Urinary bladder (tissue), 4 donors: ENCODE data around the gene PDE2A. TPM values are rescaled to one million over a fixed set of nuclear protein-coding genes. Genes with fewer than 3 reads are reported as not detected.

Source experiments
- DNase-seq: peaks from one replicate; pipeline ENCODE4 v3.0.0-alpha.2; 2015; ENCODE audit errors: extremely low spot score
- H3K27ac ChIP-seq: one replicate; pipeline ENCODE4 v1.5.1; 2013; ENCODE audit warnings: low read depth, mild to moderate bottlenecking, moderate library complexity
- H3K36me3 ChIP-seq: one replicate; pipeline ENCODE4 v1.6.1; 2013; ENCODE audit warnings: mild to moderate bottlenecking, moderate library complexity; ENCODE audit not compliant: insufficient read depth
- H3K4me1 ChIP-seq: one replicate; pipeline ENCODE4 v1.6.1; 2013; ENCODE audit warnings: mild to moderate bottlenecking, moderate library complexity; ENCODE audit not compliant: insufficient read depth
- H3K4me3 ChIP-seq: one replicate; pipeline ENCODE4 v1.5.1; 2013; ENCODE audit warnings: low read depth, low read length
- WGBS: extraction: QIAGEN DNeasy Blood & Tissue Kit; methylation state at CpG from one replicate; pipeline ENCODE4 v1.1.7; 2013; 5-methylcytosine and 5-hydroxymethylcytosine counted together
- polyA plus RNA-seq: library from polyadenylated mRNA; stranded (reverse); fragments of 200-250 nt; gene quantifications from one replicate; pipeline ENCODE4 v1.2.3, GENCODE V29; 2013
- total RNA-seq: library from RNA; depleted of rRNA; stranded (reverse); fragments of >200 nt; gene quantifications from one replicate; pipeline ENCODE4 v1.2.3, GENCODE V29; 2014
- donor health status: healthy with polysubstance abuse.
- donor health status: healthy.

Gene PDE2A
- total and polyA plus RNA-seq, 2 donors: 18.6 to 56.1 TPM

DNA sequence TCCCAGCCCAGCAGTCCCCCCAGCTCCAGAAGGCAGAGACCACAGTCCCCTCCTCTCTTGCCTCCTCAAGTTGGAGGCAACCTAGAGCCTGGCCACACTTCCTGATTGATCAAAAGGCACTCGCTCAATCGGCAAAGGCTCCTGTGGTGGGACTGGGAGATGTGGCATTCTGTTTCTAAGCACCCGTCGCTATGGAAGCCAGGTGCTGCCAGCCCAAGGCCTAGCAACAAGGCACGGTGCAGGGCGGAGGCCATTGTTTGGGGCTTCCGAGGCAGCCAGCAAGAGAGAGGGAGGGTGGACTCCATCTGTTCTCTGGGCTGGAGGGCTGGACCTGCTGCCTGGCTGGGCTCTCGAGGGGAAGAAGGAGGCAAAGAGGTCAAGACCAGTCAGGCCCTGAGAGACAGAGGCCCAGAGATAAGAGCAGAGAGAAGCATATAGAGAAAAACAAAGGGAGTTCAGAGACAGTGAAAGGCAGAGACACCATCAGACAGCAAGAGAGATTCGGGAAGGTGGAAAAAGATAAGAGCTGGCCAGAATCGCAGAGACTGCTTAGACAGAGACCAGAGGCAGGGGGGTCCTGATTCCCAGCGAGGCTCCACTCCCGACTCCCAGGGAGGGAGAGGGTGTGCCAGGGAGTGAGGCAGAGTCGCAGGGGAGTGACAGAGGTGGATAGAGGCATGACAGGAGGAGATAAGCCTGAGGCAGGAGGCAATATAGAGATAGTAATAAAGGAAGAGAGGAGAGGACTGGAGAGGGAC lies 21.2 kb downstream of the PDE2A start:
- Histone ChIP-seq H3K36me3 (no peaks in the 10 kb centered on the region), H3K27ac (no peak overlapping the region), H3K4me3 (no peak overlapping the region), H3K4me1 (no peaks in the 10 kb centered on the region)
- no peak for DNase-seq
- WGBS: 54% methylated on average over 13 of the region's 13 CpGs

DNA sequence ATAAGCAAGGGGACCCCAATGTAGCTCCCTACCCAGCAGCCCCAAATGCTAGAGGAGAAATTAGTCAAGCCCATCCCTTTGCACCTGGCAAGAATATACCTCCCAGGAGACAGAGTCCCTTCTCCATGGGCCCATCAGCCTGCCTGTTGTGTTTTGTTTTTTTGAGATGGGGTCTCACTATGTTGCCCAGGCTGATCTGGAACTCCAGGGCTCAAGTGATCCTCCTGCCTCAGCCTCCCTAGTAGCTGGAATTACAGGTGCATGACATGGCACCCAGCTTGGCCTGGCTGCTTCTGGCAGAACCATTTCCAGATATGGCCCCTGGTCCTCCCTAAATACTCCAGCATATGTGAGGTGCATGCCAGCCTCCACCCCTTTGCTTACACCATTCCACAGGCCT lies 22.1 kb downstream of the PDE2A start:
- Histone ChIP-seq H3K4me3 (no peak overlapping the region), H3K27ac (no peak overlapping the region), H3K36me3 (no peaks in the 10 kb centered on the region), H3K4me1 (no peaks in the 10 kb centered on the region)
- DNase-seq: no peak

DNA sequence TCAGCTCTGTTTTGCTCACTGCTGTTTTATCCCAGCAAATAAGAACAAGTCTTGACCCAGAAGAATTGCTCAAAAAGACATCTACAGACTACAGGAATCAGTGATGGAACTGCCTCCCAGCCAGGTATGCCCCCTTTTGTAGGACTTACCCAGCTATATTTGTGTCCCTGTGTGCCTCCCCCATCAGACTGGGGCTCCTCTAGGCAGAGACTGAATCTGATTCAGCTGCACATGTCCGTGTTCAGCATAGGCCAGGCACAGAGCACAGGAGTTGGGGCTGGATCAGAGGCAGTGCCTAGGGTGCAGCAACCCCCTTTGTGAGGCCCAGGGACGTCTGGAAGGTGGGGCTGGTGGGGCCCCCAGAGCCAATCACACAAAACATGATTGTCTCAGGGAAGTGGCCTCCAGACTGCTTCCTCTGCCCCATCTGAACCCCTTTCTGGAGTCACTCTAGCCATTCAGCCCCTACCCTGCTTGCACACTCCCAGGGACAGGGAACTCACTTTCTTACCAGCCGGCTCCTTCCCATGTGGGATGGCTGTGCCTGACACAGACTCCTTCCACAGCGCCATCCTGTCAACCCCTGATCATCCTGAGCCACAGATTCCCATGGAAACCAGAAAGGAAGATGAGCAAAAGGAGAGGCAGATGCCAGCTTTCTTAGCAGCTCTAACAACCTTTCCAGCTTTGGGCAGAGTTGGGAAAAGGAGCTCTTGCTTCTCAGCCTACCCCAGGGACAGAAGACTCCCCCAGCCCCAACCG lies 24.8 kb downstream of the PDE2A start:
- Histone ChIP-seq H3K27ac (no peak overlapping the region), H3K4me1 (no peaks in the 10 kb centered on the region), H3K4me3 (no peak overlapping the region), H3K36me3 (no peaks in the 10 kb centered on the region)
- 73% methylated on average over 5 of the region's 5 CpGs for WGBS
- no peak for DNase-seq

DNA sequence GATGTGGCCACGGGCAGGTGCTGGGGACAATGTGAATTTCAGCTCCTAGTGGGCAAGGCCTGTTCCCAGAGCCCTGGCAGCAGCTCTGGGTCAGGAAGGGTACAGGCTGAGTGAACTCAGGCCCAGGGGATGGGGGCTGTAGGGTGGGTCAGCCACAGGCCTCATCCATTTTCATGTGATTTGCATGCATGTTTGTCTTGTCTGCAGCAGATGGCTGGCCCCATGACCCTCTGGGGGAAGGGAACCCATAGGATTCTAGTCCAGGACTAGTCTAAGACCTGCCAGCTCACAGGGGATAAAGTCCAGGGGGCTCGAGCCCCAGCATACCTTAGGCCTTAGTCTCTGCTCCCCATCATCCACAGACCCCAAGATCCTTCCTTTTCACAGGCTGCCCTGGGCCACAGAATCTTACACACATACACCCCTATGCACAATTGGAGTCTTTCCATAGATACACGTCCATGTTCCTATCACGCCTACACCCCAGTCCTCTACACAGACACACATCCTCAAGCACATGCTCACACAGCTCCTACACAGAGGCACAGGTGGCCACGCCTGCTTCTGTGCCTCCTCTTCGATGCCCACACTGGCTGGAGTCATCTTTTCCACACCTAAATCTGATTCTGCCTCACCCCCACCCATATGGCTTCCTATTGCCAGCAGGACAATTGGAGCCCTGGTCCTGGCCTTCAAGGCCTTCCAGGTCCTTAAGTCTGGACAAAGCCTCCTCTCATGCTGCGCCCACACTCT lies 25.7 kb downstream of the PDE2A start:
- no peak for DNase-seq
- no peaks in the 10 kb centered on the region for H3K36me3 ChIP-seq
- no peak overlapping the region for H3K27ac ChIP-seq
- no peaks in the 10 kb centered on the region for H3K4me1 ChIP-seq
- H3K4me3 ChIP-seq: no peak overlapping the region
- WGBS: 90% methylated on average over 7 of the region's 7 CpGs

DNA sequence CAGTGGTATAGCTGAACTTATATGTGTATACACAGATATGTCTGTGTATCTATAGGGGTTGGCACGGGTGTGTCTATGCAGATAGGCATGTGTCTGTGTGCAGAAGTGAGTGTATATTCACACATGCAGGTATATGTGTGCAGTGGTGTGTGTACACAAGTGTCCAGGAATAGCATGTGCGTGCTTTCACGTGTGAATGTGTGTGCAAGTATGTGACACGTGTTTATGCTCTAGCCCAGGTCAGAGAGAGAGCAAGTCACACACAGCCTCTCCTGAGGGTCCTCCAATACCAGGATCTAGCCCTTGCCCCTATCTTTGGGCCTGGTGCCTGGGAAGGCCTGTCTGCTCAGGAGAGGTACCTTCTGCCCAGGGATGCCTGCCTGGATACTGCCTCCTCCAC lies 26.3 kb downstream of the PDE2A start:
- H3K4me1 ChIP-seq: no peaks in the 10 kb centered on the region
- DNase-seq: no peak
- WGBS: 86% methylated on average over 4 of the region's 4 CpGs

DNA sequence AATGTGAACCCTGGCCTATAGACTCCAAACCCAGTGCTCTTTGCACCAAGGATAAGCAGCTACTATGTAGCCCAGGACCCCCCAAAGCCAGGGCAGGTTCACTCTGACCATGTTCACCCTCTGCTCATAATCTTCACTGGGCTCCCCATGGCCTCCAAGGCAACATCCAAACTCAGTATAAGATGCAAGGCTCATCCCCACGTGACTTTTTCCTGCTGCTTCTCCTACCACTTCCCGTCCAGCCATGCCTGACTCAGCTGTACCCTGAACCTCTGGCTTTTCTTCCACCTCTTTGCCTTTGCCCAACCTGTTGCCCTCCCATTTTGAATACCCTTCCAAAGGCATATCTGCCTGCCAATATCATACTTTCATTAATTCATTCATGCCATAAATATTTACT lies 27.8 kb downstream of the PDE2A start:
- Histone ChIP-seq H3K4me1 (no peaks in the 10 kb centered on the region), H3K36me3 (no peaks in the 10 kb centered on the region), H3K4me3 (no peak overlapping the region), H3K27ac (no peak overlapping the region)
- no peak for DNase-seq
- WGBS: 74% methylated on average over 2 of the region's 2 CpGs

More for the DNA sequence above, 26.3 kb downstream of the PDE2A start:
- H3K36me3 ChIP-seq: no peaks in the 10 kb centered on the region
- no peak overlapping the region for H3K4me3 ChIP-seq
- no peak overlapping the region for H3K27ac ChIP-seq

DNA sequence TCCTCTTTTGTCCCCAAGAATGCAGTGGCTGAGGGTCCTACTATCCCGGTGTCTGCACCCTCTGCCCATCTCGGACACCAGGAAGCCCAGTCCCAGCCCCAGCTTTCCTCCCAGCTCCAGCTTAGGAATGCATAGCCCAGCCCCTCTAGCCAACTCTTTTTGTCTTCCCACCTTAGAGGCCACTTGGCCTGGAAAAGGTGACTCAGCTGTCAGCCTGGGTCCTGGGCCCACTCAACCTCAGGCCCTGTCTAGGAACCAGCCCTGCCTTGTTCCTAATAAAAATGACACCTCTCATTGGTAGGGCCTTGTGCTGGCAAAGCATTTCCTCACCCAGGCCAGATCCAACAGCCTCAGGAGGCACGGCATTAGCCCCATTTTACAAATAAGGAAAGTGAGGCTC lies 28.2 kb downstream of the PDE2A start:
- DNase-seq: no peak
- no peak overlapping the region for H3K27ac ChIP-seq
- 92% methylated on average over 3 of the region's 3 CpGs for WGBS
- H3K4me1 ChIP-seq: no peaks in the 10 kb centered on the region
- H3K36me3 ChIP-seq: no peaks in the 10 kb centered on the region
- H3K4me3 ChIP-seq: no peak overlapping the region

DNA sequence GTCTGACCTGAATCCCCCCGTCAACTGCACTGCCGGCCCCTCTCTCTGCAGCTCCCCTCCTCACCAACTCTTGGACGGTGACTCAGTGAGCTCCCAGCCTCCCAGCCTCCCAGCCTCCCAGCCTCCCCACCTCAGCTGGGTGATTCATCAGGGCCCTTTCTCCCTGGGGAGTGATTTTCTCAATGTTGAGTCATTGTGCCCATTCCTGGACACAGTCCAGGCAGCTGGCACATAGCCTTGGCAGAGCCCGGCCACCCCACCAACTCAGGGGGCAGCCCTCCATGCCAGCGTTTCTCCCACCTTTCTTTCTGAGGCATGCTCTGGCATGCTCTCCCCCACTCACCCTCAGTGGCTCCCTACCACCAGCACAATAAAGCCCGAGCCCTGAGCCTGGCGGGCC lies 30.7 kb downstream of the PDE2A start:
- no peak overlapping the region for H3K27ac ChIP-seq
- WGBS: 84% methylated on average over 7 of the region's 7 CpGs

DNA sequence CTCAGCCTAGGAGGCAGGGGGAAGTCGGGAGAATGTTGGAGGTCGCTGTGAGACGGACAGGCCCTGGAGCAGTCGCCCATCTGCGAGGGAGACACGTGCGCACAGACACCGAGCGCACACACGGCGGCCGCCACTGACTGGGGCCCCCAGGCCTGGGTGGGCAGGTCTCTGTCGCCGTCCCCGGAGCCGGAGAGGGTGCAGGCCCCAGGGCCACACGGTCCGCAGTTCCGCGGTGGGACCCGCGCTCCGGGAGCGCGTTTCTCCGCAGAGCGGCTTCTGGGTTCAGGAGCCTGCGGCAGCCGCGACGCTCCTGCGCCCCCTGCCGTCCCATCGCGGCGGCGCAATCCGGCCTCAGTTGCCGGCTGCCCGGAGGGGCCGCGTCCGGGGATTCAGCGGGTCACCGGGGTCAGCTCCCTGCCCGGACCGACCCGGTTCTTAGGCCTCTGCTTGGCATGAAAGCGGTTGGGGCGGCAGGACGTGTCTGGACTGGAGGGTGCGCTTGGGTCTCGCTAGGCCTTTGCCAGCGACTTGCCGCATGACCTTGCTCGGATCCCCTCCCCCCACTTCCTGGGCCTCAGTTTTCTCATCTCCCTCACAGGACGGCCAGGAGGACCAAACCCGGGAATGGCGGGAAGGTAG lies 31.2 kb downstream of the PDE2A start:
- DNase-seq: no peak
- no peaks in the 10 kb centered on the region for H3K4me1 ChIP-seq
- 2% methylated on average over 59 of the region's 59 CpGs for WGBS
- H3K27ac ChIP-seq: no peak overlapping the region
- H3K36me3 ChIP-seq: no peaks in the 10 kb centered on the region
- peak overlapping the region; percentile 55 for H3K4me3 ChIP-seq

More for the DNA sequence above, 30.7 kb downstream of the PDE2A start:
- Histone ChIP-seq H3K36me3 (no peaks in the 10 kb centered on the region), H3K4me1 (no peaks in the 10 kb centered on the region), H3K4me3 (no peak overlapping the region)
- no peak for DNase-seq

DNA sequence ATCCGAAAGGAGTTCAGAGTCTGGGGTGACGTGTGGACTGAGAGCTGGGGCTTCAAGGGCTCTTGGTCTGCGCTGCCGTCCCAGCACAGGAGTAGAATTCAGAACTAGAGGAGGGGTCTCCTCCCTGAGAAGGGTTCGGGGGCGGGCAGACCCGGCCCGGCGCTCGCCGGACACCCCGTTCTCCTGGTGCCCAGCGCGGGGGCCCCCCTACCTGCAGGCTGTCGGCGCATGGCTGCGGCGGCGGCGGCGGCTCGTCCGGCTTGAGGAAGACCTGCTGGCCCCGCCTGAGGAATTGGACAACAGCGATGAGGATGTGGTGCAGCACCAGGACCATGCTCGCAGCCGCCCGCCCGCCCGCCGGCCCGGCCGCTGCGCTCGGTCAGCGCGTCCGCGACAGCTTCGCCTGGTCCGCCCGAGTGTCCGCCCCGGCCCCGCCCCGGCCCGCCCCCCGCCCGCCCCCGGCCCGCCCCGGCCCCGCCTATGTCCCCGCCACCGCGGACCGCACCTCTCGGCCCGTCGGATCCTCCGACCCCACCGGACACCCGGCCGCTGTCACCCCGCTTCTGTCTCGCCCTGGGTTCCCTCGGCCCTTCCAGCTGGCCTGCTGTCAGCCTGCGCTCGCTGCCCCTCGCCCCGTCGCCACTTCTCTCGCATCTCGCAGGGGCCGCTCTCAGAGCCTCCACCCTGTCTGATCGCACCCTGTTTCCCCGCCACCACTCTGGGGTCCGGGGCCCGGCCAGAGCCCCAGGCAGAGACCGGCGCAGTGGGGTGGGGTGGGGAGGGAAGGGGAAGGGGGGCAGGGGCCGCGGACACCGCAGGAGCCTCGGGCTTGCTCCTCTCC lies 32.0 kb downstream of the PDE2A start:
- 1% methylated on average over 84 of the region's 85 CpGs for WGBS

DNA sequence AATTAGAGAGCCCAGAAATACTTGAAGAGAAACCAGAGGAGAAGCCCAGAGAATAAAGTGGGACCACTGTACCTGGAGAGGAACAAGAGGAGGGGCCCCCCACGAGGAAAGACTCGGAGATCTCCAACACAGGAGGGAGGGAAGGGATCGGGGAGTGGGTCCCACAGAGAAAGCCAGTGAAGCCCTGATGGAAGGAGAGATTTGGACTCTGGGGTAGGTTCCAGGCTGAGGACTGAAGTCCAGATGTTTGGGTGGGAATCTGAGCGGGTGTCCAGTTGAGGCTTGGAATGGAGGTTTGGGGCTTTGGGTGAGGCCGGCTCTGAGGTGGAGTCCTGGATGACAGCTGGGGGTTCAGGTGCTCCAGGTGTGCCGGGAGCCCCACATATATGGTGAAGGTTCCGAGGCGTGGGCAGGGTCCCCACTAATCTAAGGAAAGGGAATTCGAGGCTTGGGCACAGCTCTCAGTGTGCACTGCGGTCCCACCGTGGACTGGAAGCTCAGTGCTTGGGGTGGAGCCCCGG lies 32.6 kb downstream of the PDE2A start:
- WGBS: 41% methylated on average over 12 of the region's 12 CpGs
- no peaks in the 10 kb centered on the region for H3K4me1 ChIP-seq
- H3K36me3 ChIP-seq: no peaks in the 10 kb centered on the region
- no peak overlapping the region for H3K27ac ChIP-seq
- DNase-seq: no peak
- peak overlapping the region; percentile 55 for H3K4me3 ChIP-seq

More for the DNA sequence above, 32.0 kb downstream of the PDE2A start:
- H3K36me3 ChIP-seq: no peaks in the 10 kb centered on the region
- H3K4me3 ChIP-seq: peak overlapping the region; percentile 55
- H3K27ac ChIP-seq: no peak overlapping the region
- DNase-seq: no peak
- H3K4me1 ChIP-seq: no peaks in the 10 kb centered on the region

DNA sequence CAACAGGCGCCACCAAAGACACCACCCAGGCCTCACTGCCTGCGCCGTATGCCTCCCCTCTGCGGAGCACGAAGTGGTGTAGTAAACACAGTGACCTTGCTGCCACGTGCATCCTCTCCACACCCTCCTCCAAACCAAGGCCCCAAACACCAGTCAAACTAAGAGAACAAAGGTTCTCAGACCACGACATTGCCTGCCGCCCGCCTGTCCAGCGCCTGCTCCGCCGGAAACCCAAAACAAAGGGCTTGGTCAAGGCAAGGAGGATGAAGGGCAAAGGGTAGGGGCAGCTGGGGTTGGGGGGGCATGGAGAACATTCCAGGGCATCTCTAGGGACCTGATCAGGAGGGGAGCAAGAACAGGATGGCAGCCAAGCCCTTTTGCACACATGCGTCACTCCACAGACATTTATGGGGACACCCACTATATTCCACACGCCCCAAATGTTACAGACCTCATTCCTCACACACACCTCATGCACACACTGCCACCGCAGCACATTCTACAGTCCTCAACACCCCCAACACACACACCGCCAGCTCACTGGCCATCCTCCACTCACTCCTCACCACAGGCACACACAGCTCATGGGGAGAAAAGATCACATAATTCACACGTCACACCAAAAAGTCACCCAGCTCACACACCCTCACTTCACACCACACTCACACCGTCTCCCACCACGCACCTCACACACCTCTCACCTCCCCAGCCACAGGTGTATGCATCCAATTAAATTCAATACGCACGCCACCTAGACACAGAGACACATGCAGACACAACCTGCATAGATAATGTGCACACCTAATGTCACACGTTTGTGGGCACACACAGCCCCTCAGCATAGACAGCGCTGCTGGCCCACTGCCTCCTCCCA lies 34.5 kb downstream of the PDE2A start:
- no peaks in the 10 kb centered on the region for H3K4me1 ChIP-seq
- no peaks in the 10 kb centered on the region for H3K36me3 ChIP-seq
- no peak for DNase-seq
- no peak overlapping the region for H3K27ac ChIP-seq
- WGBS: 78% methylated on average over 23 of the region's 23 CpGs
- peak overlapping the region; percentile 13 for H3K4me3 ChIP-seq
